Measurements from ENCODE around the gene TM7SF2.

Gene TM7SF2

GRCh38 chr11:65090628-65091027 lies 21.0 kb upstream of the TM7SF2 start:
- no peak for DNase-seq (ENCODE audit: low spot score)

GRCh38 chr11:65095427-65095826 lies 16.2 kb upstream of the TM7SF2 start:
- no peak for DNase-seq (ENCODE audit: low spot score)

- peak; percentile 88 for DNase-seq (ENCODE audit: low spot score)
These were observed 15.5 kb upstream of the TM7SF2 start, which contains the start of gene VPS51 for GRCh38 chr11:65095974-65096806. Gene VPS51 (plus strand): TSS chr11:65096214. CDS start chr11:65096251, 37 bp downstream.

- no peak for DNase-seq (ENCODE audit: low spot score)
These were observed 14.7 kb upstream of the TM7SF2 start for GRCh38 chr11:65096926-65097325.

- no peak for DNase-seq (ENCODE audit: low spot score)
These were observed 10.9 kb upstream of the TM7SF2 start for GRCh38 chr11:65100674-65101350.

- no peak for DNase-seq (ENCODE audit: low spot score)
These were observed 9.3 kb upstream of the TM7SF2 start for GRCh38 chr11:65102142-65103095.

GRCh38 chr11:65103476-65103875 lies 8.2 kb upstream of the TM7SF2 start:
- no peak for DNase-seq (ENCODE audit: low spot score)

GRCh38 chr11:65104628-65105027 lies 7.0 kb upstream of the TM7SF2 start:
- no peak for DNase-seq (ENCODE audit: low spot score)

- DNase-seq (ENCODE audit: low spot score): no peak
These were observed 4.6 kb upstream of the TM7SF2 start for GRCh38 chr11:65107078-65107477.

- DNase-seq (ENCODE audit: low spot score): no peak
These were observed 3.8 kb upstream of the TM7SF2 start for GRCh38 chr11:65107751-65108468.

GRCh38 chr11:65108469-65109123 lies 3.1 kb upstream of the TM7SF2 start:
- DNase-seq (ENCODE audit: low spot score): no peak

- DNase-seq (ENCODE audit: low spot score): no peak
These were observed 2.2 kb upstream of the TM7SF2 start for GRCh38 chr11:65109231-65110198.

- DNase-seq (ENCODE audit: low spot score): peak; percentile 96
These were observed 1.3 kb upstream of the TM7SF2 start for GRCh38 chr11:65110354-65110861.

GRCh38 chr11:65111159-65111743 lies 421 bp upstream of the TM7SF2 start:
- no peak for DNase-seq (ENCODE audit: low spot score)

- DNase-seq (ENCODE audit: low spot score): peak; percentile 77
These were observed 1.1 kb downstream of the TM7SF2 start for GRCh38 chr11:65112546-65113360.

- DNase-seq (ENCODE audit: low spot score): no peak
These were observed 1.7 kb downstream of the TM7SF2 start for GRCh38 chr11:65113361-65113756.

GRCh38 chr11:65113839-65114238 lies 2.2 kb downstream of the TM7SF2 start:
- DNase-seq (ENCODE audit: low spot score): no peak

GRCh38 chr11:65114538-65115171 lies 3.0 kb downstream of the TM7SF2 start:
- DNase-seq (ENCODE audit: low spot score): no peak
